LNCaP clone FGC (cell line): ENCODE results near the gene CST5.

Experiments used
- DNase-seq: peaks from one replicate; pipeline ENCODE4 v3.0.0-alpha.2; 2011; ENCODE audit warnings: low read depth
- H3K4me3 ChIP-seq: 2 replicates; pipeline ENCODE4 v1.5.1; 2011; ENCODE audit warnings: mild to moderate bottlenecking, low read depth, low read length, control low read depth
- CTCF ChIP-seq: IDR thresholded peaks from 2 replicates; pipeline ENCODE4 v1.5.1; 2012; ENCODE audit warnings: mild to moderate bottlenecking; ENCODE audit not compliant: control insufficient read depth, insufficient read depth; ENCODE audit errors: extremely low read depth

Gene CST5

GRCh38 chr20:23924751-23925150 is 45.2 kb upstream of the CST5 start:
- DNase-seq: no peak
- TF ChIP-seq CTCF: no peak
- H3K4me3 ChIP-seq: no peak overlapping the region

- no peak for DNase-seq
- no peak overlapping the region for H3K4me3 ChIP-seq
- TF ChIP-seq CTCF: no peak
Observed at GRCh38 chr20:23923891-23924435, 44.4 kb upstream of the CST5 start.

- no peak for TF ChIP-seq CTCF
- no peak overlapping the region for H3K4me3 ChIP-seq
- DNase-seq: no peak
Observed at GRCh38 chr20:23923311-23923710, 43.8 kb upstream of the CST5 start.

GRCh38 chr20:23920408-23921325 is 41.1 kb upstream of the CST5 start:
- TF ChIP-seq CTCF: no peak
- H3K4me3 ChIP-seq: no peak overlapping the region
- DNase-seq: peak; percentile 6

- no peak overlapping the region for H3K4me3 ChIP-seq
- no peak for DNase-seq
- no peak for TF ChIP-seq CTCF
Observed at GRCh38 chr20:23918896-23919295, 39.3 kb upstream of the CST5 start.

- no peak overlapping the region for H3K4me3 ChIP-seq
- no peak for DNase-seq
- no peak for TF ChIP-seq CTCF
Observed at GRCh38 chr20:23918101-23918862, 38.7 kb upstream of the CST5 start.
